IPS-NIHi11 (cell line): ENCODE data around the gene ALG12.
"Not testable (repeated sequence)": the region's sequence is repeated elsewhere in the genome, so short reads cannot be mapped to it uniquely, and the experiment has no call there.

ENCODE experiments used
- DNase-seq: peaks from one replicate; pipeline ENCODE4 v3.0.0; 2012; ENCODE audit warnings: mixed read lengths, low spot score

Gene ALG12

GRCh38 chr22:49945042-49945794 lies 27.0 kb upstream of the ALG12 start:
- not testable (repeated sequence) for DNase-seq

GRCh38 chr22:49944399-49944891 lies 26.2 kb upstream of the ALG12 start:
- DNase-seq = no peak

- no peak for DNase-seq
Observed at GRCh38 chr22:49943771-49944398, 25.6 kb upstream of the ALG12 start.

- no peak for DNase-seq
Observed at GRCh38 chr22:49943405-49943765, 25.1 kb upstream of the ALG12 start.

- no peak for DNase-seq
Observed at GRCh38 chr22:49942565-49943404, 24.5 kb upstream of the ALG12 start.

- DNase-seq = no peak
Observed at GRCh38 chr22:49941507-49942316, 23.5 kb upstream of the ALG12 start.

- no peak for DNase-seq
Observed at GRCh38 chr22:49938565-49939136, 20.4 kb upstream of the ALG12 start.

- DNase-seq = no peak
Observed at GRCh38 chr22:49937758-49938564, 19.7 kb upstream of the ALG12 start.

GRCh38 chr22:49936973-49937757 lies 18.9 kb upstream of the ALG12 start:
- DNase-seq = no peak

GRCh38 chr22:49936018-49936972 lies 18.1 kb upstream of the ALG12 start:
- DNase-seq = peak; percentile 70

- no peak for DNase-seq
Observed at GRCh38 chr22:49935561-49935960, 17.3 kb upstream of the ALG12 start.

GRCh38 chr22:49934891-49935557 lies 16.8 kb upstream of the ALG12 start:
- peak; percentile 73 for DNase-seq

- DNase-seq = no peak
Observed at GRCh38 chr22:49934160-49934890, 16.1 kb upstream of the ALG12 start.

- DNase-seq = no peak
Observed at GRCh38 chr22:49933236-49934159, 15.3 kb upstream of the ALG12 start.

- DNase-seq = no peak
Observed at GRCh38 chr22:49930596-49931412, 12.6 kb upstream of the ALG12 start.
